Gastrocnemius medialis (tissue), 4 donors: Measurements from ENCODE around the gene SLC32A1. TPM values are rescaled to one million over a fixed set of nuclear protein-coding genes. Genes with fewer than 3 reads are reported as not detected.

Experiments
- ATAC-seq, 2 donors: fragments of 150-250 bp; one replicate each; pipeline ENCODE4 v1.9.1; 2016
- DNase-seq, 2 donors: peaks; one replicate each; pipeline ENCODE4 v3.0.0-alpha.2; 2019
- H3K27ac ChIP-seq, 4 donors: fragments of 200-600 bp; sonication (generic); 1 replicate in 1 of 4; 2 replicates in 3 of 4; pipeline ENCODE4 v1.5.1; 2016 to 2018; ENCODE audit warnings: mild to moderate bottlenecking in 2 of 4, moderate library complexity in 1 of 4
- H3K27me3 ChIP-seq, 3 donors: fragments of 200-600 bp; sonication (generic) in 2 of 3; 1 replicate in 1 of 3; 2 replicates in 2 of 3; pipeline versions ENCODE4 v1.5.1 to v1.6.0; 2016 to 2019; ENCODE audit warnings: mild to moderate bottlenecking in 1 of 3, moderate library complexity in 1 of 3
- H3K36me3 ChIP-seq, 2 donors: fragments of 200-600 bp; sonication (generic) in 1 of 2; one replicate each; pipeline ENCODE4 v1.5.1; 2017 to 2018
- H3K4me1 ChIP-seq, 2 donors: fragments of 200-600 bp; sonication (generic) in 1 of 2; one replicate each; pipeline ENCODE4 v1.5.1; 2016 to 2017; ENCODE audit warnings: mild to moderate bottlenecking in 2 of 2
- H3K4me3 ChIP-seq, 4 donors: fragments of 200-600 bp; sonication (generic) in 3 of 4; 1 replicate in 1 of 4; 2 replicates in 3 of 4; pipeline ENCODE4 v1.5.1; 2016 to 2019; ENCODE audit warnings: mild to moderate bottlenecking in 2 of 4
- H3K9me3 ChIP-seq, 3 donors: fragments of 200-600 bp; sonication (generic) in 2 of 3; 1 replicate in 1 of 3; 2 replicates in 2 of 3; pipeline ENCODE4 v1.5.1; 2016 to 2019
- POLR2A ChIP-seq, 2 donors: fragments of 450-650 bp; IDR thresholded peaks; one replicate each; pipeline ENCODE4 v1.6.1; 2017; ENCODE audit warnings: antibody characterized with exemption in 2 of 2, mild to moderate bottlenecking in 2 of 2, moderate library complexity in 2 of 2
- in situ Hi-C, 4 donors: fragments of 200-750 bp; cut with MboI; loops; one replicate each; pipeline versions ENCODE4 v1.15.0 to v1.8.0; 2017; ENCODE audit warnings: low sequenced_read_pairs in 4 of 4
- intact Hi-C: fragments of 100-400 bp; cut with DNase I; formaldehyde crosslinking; loops from one replicate; pipeline ENCODE4 v1.15.1; 2023; ENCODE audit warnings: low total_unique reads
- total RNA-seq, 4 donors: library from RNA; depleted of rRNA; stranded (reverse); fragments of >200 nt; gene quantifications; one replicate each; pipeline versions ENCODE4 v1.1.0 to v1.2.3, GENCODE V29; 2016
- TF ChIP-seq, protein P1 (sequence below), 5 experiments: fragments of 450-650 bp in 3 of 5; fragments of 200-600 bp in 2 of 5; sonication (generic) in 2 of 5; IDR thresholded peaks in 4 of 5; conservative IDR thresholded peaks in 1 of 5; 1 replicate in 4 of 5; 2 replicates in 1 of 5; pipeline ENCODE4 v1.5.1; 2016 to 2019; ENCODE audit warnings: antibody characterized with exemption in 5 of 5, mild to moderate bottlenecking in 3 of 5, moderate library complexity in 3 of 5

Gene SLC32A1
- total RNA-seq, 4 donors from 2014 or later: not detected

DNA sequence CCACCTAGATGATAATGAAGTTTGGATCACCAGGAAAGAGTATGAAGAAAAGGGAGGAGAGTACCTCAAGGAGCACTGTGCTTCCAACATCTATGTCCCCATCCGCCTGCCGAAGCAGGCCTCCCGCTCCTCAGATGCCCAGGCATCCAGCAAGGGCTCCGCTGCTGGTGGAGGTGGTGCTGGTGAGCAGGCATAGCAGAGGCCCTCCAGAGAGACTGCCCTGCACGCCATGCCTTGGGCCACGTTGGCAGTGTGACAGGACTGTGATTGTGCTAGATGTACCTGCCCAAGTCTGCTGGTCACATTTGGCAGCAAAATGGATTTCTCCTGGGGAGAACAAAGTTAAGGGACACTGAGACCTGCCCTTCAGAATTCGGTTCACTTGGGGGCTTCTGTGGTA, 47.3 kb downstream of the SLC32A1 start:
- Histone ChIP-seq H3K4me1 (no peaks in the 10 kb centered on the region), H3K27ac (no peak overlapping the region), H3K4me3 (no peak overlapping the region), H3K27me3 (no peaks in the 10 kb centered on the region), H3K36me3 (peaks cover 10 to 68% of the 10 kb centered on the region in 2 donors), H3K9me3 (no peaks in the 10 kb centered on the region)
- TF ChIP-seq POLR2A (IDR thresholded peaks at IDR 0.05): no peak
- TF ChIP-seq, protein P1, sequence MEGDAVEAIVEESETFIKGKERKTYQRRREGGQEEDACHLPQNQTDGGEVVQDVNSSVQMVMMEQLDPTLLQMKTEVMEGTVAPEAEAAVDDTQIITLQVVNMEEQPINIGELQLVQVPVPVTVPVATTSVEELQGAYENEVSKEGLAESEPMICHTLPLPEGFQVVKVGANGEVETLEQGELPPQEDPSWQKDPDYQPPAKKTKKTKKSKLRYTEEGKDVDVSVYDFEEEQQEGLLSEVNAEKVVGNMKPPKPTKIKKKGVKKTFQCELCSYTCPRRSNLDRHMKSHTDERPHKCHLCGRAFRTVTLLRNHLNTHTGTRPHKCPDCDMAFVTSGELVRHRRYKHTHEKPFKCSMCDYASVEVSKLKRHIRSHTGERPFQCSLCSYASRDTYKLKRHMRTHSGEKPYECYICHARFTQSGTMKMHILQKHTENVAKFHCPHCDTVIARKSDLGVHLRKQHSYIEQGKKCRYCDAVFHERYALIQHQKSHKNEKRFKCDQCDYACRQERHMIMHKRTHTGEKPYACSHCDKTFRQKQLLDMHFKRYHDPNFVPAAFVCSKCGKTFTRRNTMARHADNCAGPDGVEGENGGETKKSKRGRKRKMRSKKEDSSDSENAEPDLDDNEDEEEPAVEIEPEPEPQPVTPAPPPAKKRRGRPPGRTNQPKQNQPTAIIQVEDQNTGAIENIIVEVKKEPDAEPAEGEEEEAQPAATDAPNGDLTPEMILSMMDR (IDR thresholded peaks at IDR 0.05 in 4 of 5, conservative IDR thresholded peaks at IDR 0.05 in 1 of 5): no peak
- DNase-seq (no peak), ATAC-seq (no peak)
- in situ Hi-C loops (no loop called here), intact Hi-C loops (no loop called here)

DNA sequence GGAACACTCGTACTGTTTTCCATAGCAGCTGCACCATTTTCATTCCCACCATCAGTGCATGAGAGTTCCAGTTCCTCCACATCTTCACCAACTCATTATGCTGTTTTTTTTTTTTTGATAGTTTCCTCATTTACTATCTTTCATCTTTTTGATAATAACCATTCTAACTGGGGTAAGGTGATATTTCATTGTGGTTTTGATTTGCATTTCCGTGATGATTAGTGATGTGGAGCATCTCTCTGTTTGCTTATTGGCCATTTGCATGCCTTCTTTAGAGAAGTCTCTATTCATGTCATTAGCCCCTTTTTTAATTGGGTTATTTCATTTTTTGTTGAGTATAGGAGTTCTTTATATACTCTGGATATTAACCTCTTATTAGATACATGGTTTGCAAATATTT, 49.9 kb downstream of the SLC32A1 start:
- DNase-seq (no peak), ATAC-seq (no peak)
- no peaks in the 10 kb centered on the region for H3K4me1 ChIP-seq
- H3K27me3 ChIP-seq: no peaks in the 10 kb centered on the region
- TF ChIP-seq, protein P1 (IDR thresholded peaks at IDR 0.05 in 4 of 5, conservative IDR thresholded peaks at IDR 0.05 in 1 of 5): no peak
- no peak for TF ChIP-seq POLR2A (IDR thresholded peaks at IDR 0.05)
- in situ Hi-C loops (no loop called here), intact Hi-C loops (no loop called here)
- no peak overlapping the region for H3K27ac ChIP-seq
- H3K4me3 ChIP-seq: no peak overlapping the region
- peaks cover 7 to 42% of the 10 kb centered on the region in 2 donors for H3K36me3 ChIP-seq
- H3K9me3 ChIP-seq: no peaks in the 10 kb centered on the region

DNA sequence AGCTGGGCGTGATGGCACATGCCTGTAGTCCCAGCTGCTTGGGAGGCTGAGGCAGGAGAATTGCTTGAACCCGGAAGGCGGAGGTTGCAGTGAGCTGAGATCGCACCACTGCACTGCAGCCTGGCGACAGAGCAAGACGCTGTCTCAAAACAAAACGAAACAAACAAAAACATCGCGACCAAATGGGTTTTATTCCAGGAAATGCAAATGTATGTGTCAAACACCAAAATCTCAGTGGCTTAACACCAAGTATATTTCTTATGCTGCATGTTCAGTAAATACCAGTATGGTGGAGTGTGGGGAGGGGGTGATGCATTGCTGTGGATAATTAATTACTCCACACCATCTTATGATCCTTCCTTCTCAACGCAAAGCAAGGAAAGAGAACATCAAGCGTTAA, 52.1 kb downstream of the SLC32A1 start:
- H3K27me3 ChIP-seq: no peaks in the 10 kb centered on the region
- ATAC-seq (no peak), DNase-seq (no peak)
- H3K36me3 ChIP-seq: peaks cover 7 to 33% of the 10 kb centered on the region in 2 donors
- H3K4me3 ChIP-seq: no peak overlapping the region
- no peaks in the 10 kb centered on the region for H3K9me3 ChIP-seq
- intact Hi-C loops (no loop called here), in situ Hi-C loops (no loop called here)
- TF ChIP-seq POLR2A (IDR thresholded peaks at IDR 0.05): no peak
- TF ChIP-seq, protein P1 (IDR thresholded peaks at IDR 0.05 in 4 of 5, conservative IDR thresholded peaks at IDR 0.05 in 1 of 5): no peak
- H3K27ac ChIP-seq: no peak overlapping the region
- H3K4me1 ChIP-seq: no peaks in the 10 kb centered on the region

Other genes with a start within 250 kb of the SLC32A1 start
- gene ADIG, start 143.3 kb upstream of the SLC32A1 start, total RNA-seq: not detected
- not detected for gene ARHGAP40, start 122.7 kb upstream of the SLC32A1 start, total RNA-seq
- gene ACTR5, start 24.0 kb downstream of the SLC32A1 start, total RNA-seq: 1 to 10 TPM; 6.3 to 10.0 (median 8.0) TPM
- 1 to 10 TPM in 1 of 4 donors, under 1 TPM in 3; 0.16 to 2.4 (median 0.59) TPM for gene PPP1R16B, start 81.2 kb downstream of the SLC32A1 start, total RNA-seq
- under 1 TPM in 1 of 4 donors, not detected in 3; 0.40 TPM for gene FAM83D, start 201.9 kb downstream of the SLC32A1 start, total RNA-seq
- gene DHX35, start 237.9 kb downstream of the SLC32A1 start, total RNA-seq: 10 to 100 TPM in 1 of 4 donors, 1 to 10 TPM in 3; 8.2 to 10.8 (median 9.3) TPM